HG02884 (cell line): Measurements from ENCODE around the gene ZG16B.

Experiments
- ATAC-seq: cut with Tn5 transposase; IDR thresholded peaks from one replicate; pipeline ENCODE4 v1.9.1; 2021; ENCODE audit warnings: mild to moderate bottlenecking, moderate library complexity; ENCODE audit not compliant: unreplicated experiment

ZG16B gene

DNA sequence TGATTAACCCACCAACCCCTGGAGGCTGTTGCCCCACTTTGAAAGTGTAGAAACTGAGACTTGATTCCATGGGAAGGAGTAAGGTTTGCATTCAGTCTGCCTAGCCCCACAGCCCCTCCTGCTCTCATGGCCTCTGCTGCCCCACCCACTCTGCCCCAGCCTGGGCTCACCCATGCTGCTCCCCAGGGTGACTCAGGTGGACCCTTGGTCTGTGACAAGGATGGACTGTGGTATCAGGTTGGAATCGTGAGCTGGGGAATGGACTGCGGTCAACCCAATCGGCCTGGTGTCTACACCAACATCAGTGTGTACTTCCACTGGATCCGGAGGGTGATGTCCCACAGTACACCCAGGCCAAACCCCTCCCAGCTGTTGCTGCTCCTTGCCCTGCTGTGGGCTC is 25.4 kb upstream of the ZG16B start:
- no peak for ATAC-seq

- no peak for ATAC-seq
Observed at GRCh38 chr16:2806286-2806685, 23.8 kb upstream of the ZG16B start.

DNA sequence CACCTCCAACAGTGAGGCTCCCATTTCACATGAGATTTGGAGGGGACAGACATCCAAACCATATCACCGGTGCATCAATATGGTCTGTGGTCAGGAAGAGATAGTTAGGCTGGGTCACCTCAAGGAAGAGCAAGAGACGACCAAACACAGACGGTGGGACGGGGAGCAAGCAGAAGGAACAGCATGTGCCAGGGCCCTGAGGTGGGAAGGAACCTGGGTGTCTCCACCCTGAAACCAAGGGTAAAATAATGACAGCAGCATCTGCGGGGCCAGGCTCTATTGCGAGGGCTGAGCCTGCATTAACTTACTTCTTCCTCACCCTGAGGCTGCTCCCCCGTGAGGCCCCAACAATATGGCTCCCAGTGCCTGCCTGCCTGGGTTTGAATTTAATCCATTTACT is 21.9 kb upstream of the ZG16B start:
- ATAC-seq = no peak

DNA sequence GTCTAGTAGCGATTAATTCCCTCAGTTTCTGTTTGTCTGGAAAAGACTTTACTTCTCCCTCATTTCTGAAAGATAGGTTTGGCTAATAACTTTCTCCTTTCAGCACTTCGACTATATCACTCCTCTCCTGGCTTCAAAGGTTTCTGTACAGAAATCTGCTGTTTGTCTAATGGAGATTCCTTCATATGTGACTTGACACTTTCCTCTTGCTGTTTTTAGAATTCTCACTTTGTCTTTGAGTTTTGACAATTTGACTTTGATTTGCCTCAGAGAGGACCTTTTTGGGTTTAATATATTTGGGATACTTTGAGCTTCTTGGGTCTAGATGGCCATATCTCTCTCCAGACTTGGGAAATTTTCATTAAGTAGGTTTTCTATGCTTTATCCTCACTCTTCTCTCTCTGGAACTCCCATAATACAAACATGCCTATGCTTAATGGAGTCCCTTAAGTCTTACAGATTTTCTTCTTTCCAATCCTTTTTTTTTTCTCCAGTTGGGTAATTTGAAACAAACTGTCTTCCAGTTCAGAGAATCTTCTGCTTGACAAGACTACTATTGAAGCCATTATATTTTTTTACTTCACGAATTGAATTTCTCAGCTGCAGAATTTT is 20.8 kb upstream of the ZG16B start:
- no peak for ATAC-seq

- ATAC-seq = no peak
Observed at GRCh38 chr16:2810651-2811050, 19.5 kb upstream of the ZG16B start.

DNA sequence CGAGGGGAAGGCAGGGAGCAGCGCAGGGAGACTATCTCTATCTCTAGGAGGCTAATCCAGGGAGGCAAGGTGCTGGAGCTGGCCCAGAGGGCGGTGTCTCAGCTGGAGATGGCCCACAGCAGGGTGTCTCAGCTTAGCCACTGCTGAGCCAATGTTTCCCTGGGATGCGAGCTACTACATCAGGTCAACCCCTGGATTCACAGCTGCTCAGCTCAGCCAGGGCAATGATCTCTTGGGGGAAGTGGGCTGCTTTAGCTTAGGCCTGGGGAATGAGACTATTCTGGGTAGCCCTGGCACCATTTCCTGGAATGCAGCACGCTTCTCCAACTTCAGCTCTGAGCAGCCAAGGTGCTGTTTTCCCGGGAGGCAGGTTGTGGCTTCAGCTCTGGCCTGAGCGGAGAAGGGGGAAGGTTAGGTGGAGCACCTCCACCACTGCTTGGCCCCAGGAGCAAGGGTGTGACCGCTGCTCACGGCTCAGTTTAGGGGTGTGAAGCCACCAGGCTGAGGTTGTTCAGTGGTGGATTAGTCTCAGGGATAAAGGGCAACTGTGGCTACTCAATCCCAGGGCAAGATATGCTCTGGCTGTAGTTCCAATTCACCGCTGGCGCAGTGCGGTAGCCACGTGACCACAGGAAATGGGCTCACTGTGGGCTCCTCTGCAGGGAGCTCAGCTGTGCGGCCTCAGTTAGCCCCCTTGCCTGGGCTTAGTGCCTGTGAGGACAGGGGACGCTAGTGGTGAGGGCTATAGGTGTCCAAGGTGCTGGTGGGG is 18.2 kb upstream of the ZG16B start:
- ATAC-seq = no peak

GRCh38 chr16:2813771-2814221 is 16.3 kb upstream of the ZG16B start:
- no peak for ATAC-seq

- ATAC-seq = no peak
Observed at GRCh38 chr16:2814551-2815298, 15.4 kb upstream of the ZG16B start.

- ATAC-seq = no peak
Observed at GRCh38 chr16:2815299-2815771, 14.8 kb upstream of the ZG16B start.

DNA sequence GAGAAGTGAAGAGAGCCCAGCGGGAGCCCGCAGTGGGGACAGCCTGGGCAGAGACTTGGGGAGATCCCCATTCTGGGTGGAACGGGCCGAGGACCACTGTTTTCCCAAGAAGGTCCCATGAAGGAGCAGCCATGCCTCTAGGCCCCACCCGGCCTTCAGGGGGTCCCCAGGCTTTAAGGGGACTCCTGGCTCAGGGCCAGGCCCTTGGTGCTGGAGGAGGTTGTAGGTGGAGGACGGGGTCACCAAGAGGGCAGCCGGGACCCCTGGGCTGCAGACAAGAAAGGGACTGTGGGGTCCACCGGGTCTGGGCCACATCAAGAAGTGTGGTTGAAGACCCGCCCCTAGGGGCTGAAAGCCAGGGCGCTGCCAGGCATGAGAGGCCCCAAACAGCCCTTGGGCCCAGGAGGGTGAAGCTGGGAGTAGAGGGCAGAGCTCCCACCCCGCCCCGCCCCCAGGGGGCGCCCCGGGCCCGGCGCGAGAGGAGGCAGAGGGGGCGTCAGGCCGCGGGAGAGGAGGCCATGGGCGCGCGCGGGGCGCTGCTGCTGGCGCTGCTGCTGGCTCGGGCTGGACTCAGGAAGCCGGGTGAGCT is 13.3 kb upstream of the ZG16B start, which contains the start of gene PRSS21:
TSS of gene PRSS21 (plus strand) at position 487 of the 589 bp plus-strand sequence. CDS start at position 519, 32 bp downstream.
- no peak for ATAC-seq

GRCh38 chr16:2817340-2818271 is 12.5 kb upstream of the ZG16B start:
- ATAC-seq = no peak

DNA sequence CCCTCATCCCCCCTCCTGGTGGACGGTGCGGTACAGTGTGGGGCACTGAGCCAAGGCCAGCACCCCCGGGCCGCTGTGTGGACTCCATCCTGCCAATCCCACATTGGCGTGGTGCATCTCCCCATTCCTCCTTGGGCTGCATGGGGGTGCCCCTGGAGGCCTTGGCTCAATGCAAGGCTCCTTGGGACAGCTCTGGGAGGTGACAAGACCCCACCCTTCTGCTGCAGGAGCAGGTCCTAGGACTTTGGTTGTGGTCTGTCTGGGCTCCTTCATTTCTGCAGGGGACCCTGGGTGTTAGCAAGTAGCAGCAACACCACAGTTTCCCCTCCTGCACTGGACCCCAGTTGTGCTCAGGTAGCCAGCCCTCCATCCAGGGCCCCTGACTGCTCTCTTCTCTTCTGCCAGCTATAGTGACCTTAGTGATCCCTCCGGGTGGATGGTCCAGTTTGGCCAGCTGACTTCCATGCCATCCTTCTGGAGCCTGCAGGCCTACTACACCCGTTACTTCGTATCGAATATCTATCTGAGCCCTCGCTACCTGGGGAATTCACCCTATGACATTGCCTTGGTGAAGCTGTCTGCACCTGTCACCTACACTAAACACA is 11.7 kb upstream of the ZG16B start:
- ATAC-seq = no peak

DNA sequence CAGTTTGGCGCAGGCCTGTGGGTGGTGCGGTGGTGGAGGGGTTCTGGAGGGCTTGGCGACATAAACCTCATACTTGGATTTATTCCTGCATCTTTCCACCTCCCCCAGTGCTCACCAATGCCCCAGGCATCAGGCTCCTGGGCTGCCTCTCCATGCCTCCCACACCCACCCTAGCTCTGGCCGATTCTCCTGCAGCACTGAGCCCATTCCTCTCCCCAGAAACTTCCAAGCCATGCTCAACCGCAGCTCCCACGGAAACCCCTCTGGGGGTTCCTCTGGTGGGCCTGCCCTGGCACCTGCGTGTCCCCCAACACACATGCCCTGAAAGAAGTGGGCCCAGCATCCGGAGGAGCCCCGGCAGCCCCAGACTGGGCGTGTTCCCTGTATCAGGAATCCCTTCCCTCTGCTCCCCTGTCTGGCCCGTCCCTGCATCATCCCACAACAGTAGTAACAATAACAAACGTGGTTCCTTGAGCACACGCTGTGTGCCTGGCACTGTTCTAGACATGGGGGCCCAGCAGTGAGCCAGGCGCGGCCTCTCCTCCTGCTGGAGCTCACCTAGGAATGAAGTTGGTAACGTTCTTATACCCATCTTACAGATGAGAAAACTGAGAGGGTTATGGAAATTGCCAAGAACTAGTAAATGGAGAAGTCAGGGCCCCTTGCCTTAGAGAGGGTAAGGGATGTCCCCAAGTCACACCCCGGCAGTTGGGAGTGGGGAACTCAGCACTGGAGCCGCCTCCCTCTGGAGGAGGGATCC is 10.7 kb upstream of the ZG16B start:
- ATAC-seq = no peak

GRCh38 chr16:2819939-2820835 is 9.9 kb upstream of the ZG16B start:
- no peak for ATAC-seq

GRCh38 chr16:2820836-2821486 is 9.1 kb upstream of the ZG16B start:
- ATAC-seq = no peak

GRCh38 chr16:2821487-2822157 is 8.5 kb upstream of the ZG16B start:
- ATAC-seq = no peak

DNA sequence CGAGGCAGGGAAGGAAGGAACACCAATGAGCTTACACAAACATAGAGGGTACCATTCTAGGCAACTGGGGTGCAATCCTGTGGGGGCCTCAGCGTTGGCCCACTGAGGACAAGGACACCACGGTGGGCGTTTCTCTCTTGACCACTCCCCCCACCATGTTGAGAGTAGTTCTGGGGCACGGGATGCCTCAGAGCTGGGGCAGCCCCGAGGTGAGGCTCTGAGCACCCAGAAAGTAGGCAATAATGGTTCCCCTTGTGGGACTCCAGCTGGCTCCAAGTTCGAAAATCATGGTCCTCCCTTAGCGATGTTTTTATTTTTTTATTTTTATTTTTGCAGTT is 8.0 kb upstream of the ZG16B start:
- no peak for ATAC-seq
